CD4-positive, alpha-beta T cell treated with Interferon gamma for 1 hour (primary cell): ENCODE measurements around the gene CARD6.
"Not testable (repeated sequence)": the region's sequence is repeated elsewhere in the genome, so short reads cannot be mapped to it uniquely, and the experiment has no call there.

Experiments used
- DNase-seq: peaks from one replicate; pipeline ENCODE4 v3.0.0-alpha.2; 2020

Gene CARD6

DNA sequence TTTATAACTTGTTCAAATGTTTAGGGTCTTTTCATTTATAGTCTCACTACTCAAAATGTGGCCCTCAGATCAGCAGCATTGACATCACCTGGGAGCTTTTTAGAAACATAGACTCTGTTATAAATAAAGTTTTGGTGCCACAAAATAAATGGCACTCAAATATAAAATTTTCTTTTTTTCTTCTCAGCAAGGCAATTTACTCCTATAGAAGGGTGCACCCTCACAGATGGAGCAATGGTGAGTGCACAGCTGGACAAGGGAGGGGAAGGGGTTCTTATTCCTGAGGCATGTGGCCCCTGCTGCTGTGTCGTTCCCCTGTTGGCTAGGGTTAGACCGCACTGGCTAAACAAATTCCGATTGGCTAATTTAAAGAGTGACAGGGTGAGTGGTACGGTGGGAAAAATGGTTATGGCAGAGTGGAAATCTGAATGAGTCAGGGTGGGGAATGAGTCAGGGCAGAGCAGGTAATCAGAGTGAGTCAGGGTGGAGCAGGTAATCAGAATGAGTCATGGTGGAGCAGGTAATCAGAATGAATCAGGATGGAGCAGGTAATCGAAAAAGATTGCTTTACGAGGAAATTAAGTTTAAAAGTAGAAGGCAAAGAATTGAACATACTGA, 36.3 kb downstream of the CARD6 start:
- DNase-seq = no peak

DNA sequence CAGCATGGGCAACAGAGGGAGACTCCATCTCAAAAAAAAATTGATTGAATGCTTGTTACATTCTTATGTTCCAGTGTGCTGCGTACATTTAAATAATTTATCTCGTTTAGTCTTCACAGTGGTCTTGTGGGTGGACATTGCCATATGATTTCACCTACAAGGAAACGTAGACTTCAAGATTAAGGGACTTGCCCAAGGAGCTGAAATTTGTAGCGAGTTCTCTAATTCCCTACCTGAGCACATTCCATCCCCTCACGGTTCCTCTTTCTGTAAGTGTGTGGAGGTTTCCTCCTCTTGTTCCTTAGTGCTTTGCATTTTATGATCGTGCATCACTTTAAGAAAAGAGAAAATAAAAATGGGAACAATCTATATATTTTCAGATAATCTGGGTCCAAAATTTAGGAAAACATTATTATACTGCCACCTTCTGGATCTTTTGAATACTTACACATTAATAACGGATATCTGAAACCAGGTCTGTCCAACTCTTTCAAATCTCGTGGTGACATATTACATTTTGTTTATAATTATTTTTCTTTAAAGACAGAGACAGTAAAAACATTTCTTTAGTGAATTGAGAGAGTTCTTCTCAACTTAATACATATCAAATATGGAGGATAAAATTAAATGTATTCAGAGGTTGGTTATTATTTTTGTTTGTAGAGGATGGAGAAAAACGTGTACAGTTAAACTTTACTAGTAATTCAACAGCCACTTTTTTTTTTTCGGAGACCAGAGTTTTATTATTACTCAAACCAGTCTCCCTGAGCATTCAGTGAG, 38.2 kb downstream of the CARD6 start:
- DNase-seq = no peak

DNA sequence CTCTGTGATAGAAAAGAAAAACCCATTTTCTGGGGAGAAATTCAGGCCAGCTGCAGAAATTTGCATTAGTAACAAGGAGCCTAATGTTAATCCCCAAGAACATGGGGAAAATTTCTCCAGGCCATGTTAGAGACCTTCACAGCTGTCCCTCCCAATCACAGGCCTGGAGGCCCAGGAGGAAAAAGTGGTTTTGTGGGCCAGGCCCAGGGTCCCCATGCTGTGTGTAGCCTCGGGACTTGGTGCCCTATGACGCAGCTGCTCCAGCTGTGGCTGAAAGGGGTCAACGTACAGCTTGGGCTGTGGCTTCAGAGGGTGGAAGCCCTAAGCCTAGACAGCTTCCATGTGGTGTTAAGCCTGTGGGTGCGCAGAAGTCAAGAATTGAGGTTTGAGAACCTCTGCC, 41.1 kb downstream of the CARD6 start:
- DNase-seq = no peak

DNA sequence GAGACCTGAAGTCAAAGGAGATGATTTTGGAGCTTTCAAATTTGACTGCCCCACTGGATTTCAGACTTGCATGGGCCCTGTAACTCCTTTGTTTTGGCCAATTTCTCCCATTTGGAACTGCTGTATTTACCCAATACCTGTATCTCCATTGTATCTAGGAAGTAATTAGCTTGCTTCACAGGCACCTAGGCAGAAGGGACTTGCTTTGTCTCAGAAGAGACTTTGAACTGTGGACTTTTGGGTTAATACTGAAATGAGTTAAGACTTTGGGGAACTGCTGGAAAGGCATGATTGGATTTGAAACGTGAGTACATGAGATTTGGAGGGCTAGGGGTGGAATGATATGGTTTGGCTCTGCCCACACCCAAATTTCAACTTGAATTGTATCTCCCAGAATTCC, 41.9 kb downstream of the CARD6 start:
- not testable (repeated sequence) for DNase-seq

DNA sequence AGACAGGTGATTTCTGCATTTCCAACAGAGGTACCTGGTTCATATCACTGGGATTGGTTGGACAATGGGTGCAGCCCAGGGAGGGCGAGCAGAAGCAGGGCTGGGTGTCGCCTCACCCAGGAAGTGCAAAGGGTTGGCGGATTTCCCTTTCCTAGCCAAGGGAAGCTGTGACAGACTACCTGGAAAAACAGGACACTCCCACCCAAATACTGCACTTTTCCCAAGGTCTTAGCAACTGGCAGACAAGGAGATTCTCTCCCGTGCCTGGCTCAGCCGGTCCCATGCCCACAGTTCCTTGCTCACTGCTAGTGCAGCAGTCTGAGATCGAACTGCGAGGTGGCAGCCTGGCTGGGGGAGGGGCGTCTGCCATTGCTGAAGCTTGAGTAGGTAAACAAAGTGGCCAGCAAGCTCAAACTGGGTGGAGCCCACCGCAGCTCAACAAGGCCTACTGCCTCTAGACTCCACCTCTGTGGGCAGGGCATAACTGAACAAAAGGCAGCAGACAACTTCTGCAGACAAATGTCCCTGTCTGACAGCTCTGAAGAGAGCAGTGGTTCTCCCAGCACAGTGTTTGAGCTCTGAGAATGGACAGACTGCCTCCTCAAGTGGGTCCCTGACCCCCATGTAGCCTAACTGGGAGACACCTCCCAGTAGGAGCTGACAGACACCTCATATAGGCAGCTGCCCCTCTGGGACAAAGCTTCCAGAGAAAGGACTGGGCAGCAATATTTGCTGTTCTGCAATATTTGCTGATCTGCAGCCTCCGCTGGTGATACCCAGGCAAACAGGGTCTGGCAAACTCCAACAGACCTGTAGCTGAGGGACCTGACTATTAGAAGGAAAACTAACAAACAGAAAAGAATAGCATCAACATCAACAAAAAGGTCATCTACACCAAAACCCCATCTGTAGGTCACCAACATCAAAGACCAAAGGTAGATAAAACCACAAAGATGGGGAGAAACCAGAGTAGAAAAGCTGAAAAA, 54.6 kb downstream of the CARD6 start:
- DNase-seq = not testable (repeated sequence)

DNA sequence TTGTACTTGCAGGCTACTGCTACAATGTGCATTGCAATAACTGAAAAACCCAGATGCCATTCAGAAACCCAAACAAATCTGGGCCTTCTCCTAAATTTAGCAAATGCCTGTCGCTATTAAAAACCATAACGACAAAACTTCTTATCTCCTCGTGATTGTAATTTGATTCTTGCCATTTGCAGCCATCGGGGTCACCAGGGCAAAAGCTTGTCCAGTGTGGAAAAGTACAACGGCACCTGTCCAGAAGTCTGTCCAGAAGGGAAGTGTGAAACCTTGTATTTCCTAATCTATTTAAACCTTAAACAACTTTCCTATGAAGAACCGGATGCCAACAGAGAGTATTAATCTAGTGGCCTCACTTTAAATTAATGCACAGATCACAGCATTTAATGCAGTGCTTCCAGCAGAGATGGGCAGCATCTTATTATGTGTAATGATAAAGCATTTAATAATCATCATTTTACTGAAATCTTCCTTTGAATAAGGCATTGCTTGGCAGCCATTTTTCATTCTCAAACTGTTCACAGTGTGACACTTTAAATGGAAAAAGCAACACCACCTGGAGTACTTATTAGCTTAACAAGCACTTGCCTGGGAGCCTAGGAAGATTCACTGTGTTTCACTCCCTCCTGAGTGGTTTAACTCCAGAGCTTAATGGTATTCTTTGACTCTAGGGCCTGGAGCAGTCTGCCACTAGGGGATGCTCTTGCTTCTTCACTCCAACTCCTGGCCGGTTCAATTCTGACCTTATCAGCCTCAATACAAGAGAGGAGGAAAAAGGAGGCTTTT, 63.2 kb downstream of the CARD6 start:
- DNase-seq = no peak

DNA sequence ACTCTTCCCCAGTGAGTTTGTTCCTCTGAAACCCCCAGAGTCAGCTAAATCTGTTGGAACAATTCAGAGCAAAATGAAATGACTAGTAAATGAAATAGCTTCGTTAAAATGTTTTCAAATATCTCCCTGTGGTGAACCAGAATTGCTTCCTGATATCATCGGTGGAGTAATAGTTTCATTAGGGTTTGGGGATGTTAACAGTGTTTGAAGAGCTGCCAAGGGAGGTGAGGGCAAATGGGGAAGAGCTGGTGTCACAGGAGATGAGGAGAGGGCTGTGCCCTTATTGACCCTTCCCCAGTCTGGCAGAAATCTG, 63.8 kb downstream of the CARD6 start:
- DNase-seq = no peak

DNA sequence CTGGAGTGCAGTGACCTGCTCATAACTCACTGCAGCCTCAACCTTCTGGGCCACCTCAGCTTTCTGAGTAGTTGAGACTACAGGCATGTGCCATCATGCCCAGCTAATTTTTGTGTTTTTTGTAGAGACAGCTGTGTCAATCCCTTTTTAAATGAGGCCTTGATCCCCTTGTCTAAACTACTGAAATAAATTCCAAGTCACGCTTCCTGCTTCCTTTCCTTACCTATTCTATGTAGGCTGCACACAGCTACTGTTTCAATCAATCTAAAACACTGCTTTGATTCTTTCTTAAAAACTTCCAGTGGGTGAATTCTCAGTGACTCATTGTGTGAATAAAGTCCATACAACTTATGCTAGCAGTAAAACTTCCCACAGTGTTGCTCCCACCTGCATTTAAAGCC, 65.2 kb downstream of the CARD6 start:
- DNase-seq = no peak

DNA sequence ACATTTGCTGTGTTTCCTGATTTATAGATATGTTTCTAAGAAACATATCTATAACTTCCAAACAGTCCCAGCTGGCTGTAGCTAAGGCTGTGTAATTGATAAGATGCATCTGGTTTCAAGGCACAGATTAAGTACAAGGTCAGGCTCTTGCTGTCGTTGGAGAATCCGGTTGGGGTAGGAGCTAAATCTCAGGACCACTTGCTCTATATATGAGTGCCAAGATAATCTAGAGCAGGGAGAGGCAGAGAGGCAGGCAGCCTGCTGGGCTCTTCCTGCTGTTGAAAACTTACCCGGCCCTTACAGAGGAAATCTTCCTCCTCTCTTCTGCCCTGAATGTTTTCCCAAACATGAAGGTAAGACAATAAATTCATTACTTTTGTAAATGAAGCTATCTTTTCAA, 68.1 kb downstream of the CARD6 start, which contains the start of gene C7:
TSS of gene C7 (plus strand) at position 234 of the 400 bp plus-strand sequence. CDS start at position 348, 114 bp downstream.
- DNase-seq = no peak

DNA sequence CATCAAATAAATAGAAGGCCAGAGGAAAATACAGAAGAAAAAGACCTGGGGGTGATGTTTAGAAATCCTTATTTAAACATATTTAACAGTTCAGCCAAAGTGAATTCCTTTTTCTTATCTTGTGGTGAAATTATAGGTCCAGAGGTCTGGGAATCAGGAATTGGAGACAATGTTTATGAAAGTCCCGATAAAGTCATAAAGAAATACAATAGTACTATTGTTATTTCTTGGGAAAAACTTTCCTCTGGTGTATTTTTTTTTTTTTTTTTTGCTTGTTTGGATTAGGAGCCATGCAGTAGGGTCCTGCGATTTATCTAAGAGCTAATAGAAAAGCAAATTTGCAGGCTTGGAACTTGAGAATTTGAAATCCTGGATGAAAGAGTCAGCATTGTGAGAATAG, 68.6 kb downstream of the CARD6 start:
- DNase-seq = no peak
